HepG2 (cell line): ENCODE measurements around the gene EIF5. TPM values are rescaled to one million over a fixed set of nuclear protein-coding genes. Genes with fewer than 3 reads are reported as not detected.

ENCODE experiments used
- ARID4A ChIP-seq: sonication (generic); formaldehyde crosslinking; IDR thresholded peaks from 2 replicates; pipeline ENCODE4 v1.5.0; 2020; ENCODE audit warnings: mild to moderate bottlenecking, missing genetic modification reagents, borderline replicate concordance
- BCL6 ChIP-seq: IDR thresholded peaks from 2 replicates; pipeline ENCODE4 v1.6.1; 2016; ENCODE audit warnings: missing genetic modification reagents, missing compliant biosample characterization
- CREM ChIP-seq, 2 experiments: sonication (generic) in 1 of 2; formaldehyde crosslinking in 1 of 2; IDR thresholded peaks; 2 replicates each; pipeline versions ENCODE4 v1.4.0 to v1.6.1; 2016 to 2020; ENCODE audit warnings: antibody characterized with exemption in 1 of 2, mild to moderate bottlenecking in 1 of 2, missing genetic modification reagents in 1 of 2
- DMAP1 ChIP-seq: IDR thresholded peaks from 2 replicates; pipeline ENCODE4 v1.6.1; 2016
- FOXA1 ChIP-seq, 2 experiments: fragments of 450-650 bp in 1 of 2; sonication (generic) in 1 of 2; formaldehyde crosslinking in 1 of 2; IDR thresholded peaks; 2 replicates each; pipeline versions ENCODE4 v1.4.0 to v1.6.1; 2016 to 2020; ENCODE audit warnings: missing genetic modification reagents in 1 of 2
- FOXP1 ChIP-seq, 2 experiments: fragments of 450-650 bp in 1 of 2; IDR thresholded peaks; 2 replicates each; pipeline ENCODE4 v1.6.1; 2017 to 2018; ENCODE audit warnings: antibody characterized with exemption in 1 of 2
- HDAC1 ChIP-seq: sonication (generic); formaldehyde crosslinking; IDR thresholded peaks from 2 replicates; pipeline ENCODE4 v1.5.1; 2020; ENCODE audit warnings: mild to moderate bottlenecking, missing genetic modification reagents
- LBX2 ChIP-seq: sonication (generic); formaldehyde crosslinking; IDR thresholded peaks from 2 replicates; pipeline ENCODE4 v1.5.0; 2020; ENCODE audit warnings: missing genetic modification reagents, mild to moderate bottlenecking, borderline replicate concordance
- RBM39 ChIP-seq: fragments of 200-400 bp; formaldehyde crosslinking; IDR thresholded peaks from one replicate; pipeline ENCODE4 v1.6.1; 2018; ENCODE audit warnings: antibody characterized with exemption, mild to moderate bottlenecking, low read depth, low read length; ENCODE audit not compliant: poor library complexity, severe bottlenecking
- SOX5 ChIP-seq: IDR thresholded peaks from 2 replicates; pipeline ENCODE4 v1.6.1; 2016; ENCODE audit warnings: borderline replicate concordance
- ZBTB8A ChIP-seq: sonication (generic); formaldehyde crosslinking; IDR thresholded peaks from 2 replicates; pipeline ENCODE4 v1.4.0; 2020; ENCODE audit warnings: mild to moderate bottlenecking, low read depth, missing genetic modification reagents, borderline replicate concordance
- ZNF616 ChIP-seq: sonication (generic); formaldehyde crosslinking; IDR thresholded peaks from 2 replicates; pipeline ENCODE4 v1.5.0; 2020; ENCODE audit warnings: low read depth, mild to moderate bottlenecking, missing genetic modification reagents
- ZNF772 ChIP-seq: sonication (generic); formaldehyde crosslinking; IDR thresholded peaks from 2 replicates; pipeline ENCODE4 v1.5.0; 2020; ENCODE audit warnings: mild to moderate bottlenecking, missing genetic modification reagents
- ZNF788 ChIP-seq: sonication (generic); formaldehyde crosslinking; IDR thresholded peaks from 2 replicates; pipeline ENCODE4 v1.5.0; 2020; ENCODE audit warnings: mild to moderate bottlenecking, missing genetic modification reagents, borderline replicate concordance
- polyA plus RNA-seq, 8 experiments: library from polyadenylated mRNA; depleted of rRNA in 3 of 8; stranded (reverse) in 7 of 8; unstranded in 1 of 8; fragments of >200 nt; fragmentation: Illumina TruSeq in 4 of 8; extraction: Trizol in 4 of 8; gene quantifications; 2 replicates each; pipeline versions ENCODE4 v1.2.1 to v1.2.3, GENCODE V29; 2011 to 2016; ENCODE audit warnings: low read depth in 4 of 8, missing spikeins in 1 of 8, mixed read lengths in 1 of 8; ENCODE audit not compliant: insufficient read depth in 1 of 8
- total RNA-seq, 5 experiments: library from RNA; depleted of rRNA; stranded (reverse); fragments of >200 nt; fragmentation: Illumina TruSeq; extraction: Trizol; gene quantifications; 2 replicates each; pipeline ENCODE4 v1.2.3, GENCODE V29; 2016; ENCODE audit warnings: low read depth in 1 of 5
- TF ChIP-seq, protein P1 (sequence below): sonication (generic); formaldehyde crosslinking; conservative IDR thresholded peaks from 2 replicates; pipeline ENCODE4 v1.4.0; 2020; ENCODE audit warnings: mild to moderate bottlenecking, missing genetic modification reagents, moderate library complexity
- TF ChIP-seq, protein P2 (sequence below): fragments of 450-650 bp; IDR thresholded peaks from 2 replicates; pipeline ENCODE4 v1.6.1; 2017; ENCODE audit warnings: mild to moderate bottlenecking

Gene EIF5
- total and polyA plus RNA-seq, 2 of the 13 experiments (the other 11 are each of a cell fraction or from before 2014, with no cell fraction given), result 189 to 281 TPM

GRCh38 chr14:103347091-103347815 is 13.2 kb downstream of the EIF5 start (continued):
- TF ChIP-seq, protein P1, sequence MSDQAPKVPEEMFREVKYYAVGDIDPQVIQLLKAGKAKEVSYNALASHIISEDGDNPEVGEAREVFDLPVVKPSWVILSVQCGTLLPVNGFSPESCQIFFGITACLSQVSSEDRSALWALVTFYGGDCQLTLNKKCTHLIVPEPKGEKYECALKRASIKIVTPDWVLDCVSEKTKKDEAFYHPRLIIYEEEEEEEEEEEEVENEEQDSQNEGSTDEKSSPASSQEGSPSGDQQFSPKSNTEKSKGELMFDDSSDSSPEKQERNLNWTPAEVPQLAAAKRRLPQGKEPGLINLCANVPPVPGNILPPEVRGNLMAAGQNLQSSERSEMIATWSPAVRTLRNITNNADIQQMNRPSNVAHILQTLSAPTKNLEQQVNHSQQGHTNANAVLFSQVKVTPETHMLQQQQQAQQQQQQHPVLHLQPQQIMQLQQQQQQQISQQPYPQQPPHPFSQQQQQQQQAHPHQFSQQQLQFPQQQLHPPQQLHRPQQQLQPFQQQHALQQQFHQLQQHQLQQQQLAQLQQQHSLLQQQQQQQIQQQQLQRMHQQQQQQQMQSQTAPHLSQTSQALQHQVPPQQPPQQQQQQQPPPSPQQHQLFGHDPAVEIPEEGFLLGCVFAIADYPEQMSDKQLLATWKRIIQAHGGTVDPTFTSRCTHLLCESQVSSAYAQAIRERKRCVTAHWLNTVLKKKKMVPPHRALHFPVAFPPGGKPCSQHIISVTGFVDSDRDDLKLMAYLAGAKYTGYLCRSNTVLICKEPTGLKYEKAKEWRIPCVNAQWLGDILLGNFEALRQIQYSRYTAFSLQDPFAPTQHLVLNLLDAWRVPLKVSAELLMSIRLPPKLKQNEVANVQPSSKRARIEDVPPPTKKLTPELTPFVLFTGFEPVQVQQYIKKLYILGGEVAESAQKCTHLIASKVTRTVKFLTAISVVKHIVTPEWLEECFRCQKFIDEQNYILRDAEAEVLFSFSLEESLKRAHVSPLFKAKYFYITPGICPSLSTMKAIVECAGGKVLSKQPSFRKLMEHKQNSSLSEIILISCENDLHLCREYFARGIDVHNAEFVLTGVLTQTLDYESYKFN, result peak; percentile 58
- TF ChIP-seq FOXP1 (IDR thresholded peaks at IDR 0.05) (no peak), FOXP1 (CRISPR knock-in tag; IDR thresholded peaks at IDR 0.05) (peak; percentile 43; the same call in 1 of the 2 replicates), HDAC1 (CRISPR knock-in tag) (peak; percentile 50; the same call in 1 of the 2 replicates), FOXA1 (IDR thresholded peaks at IDR 0.05) (no peak), FOXA1 (CRISPR knock-in tag; IDR thresholded peaks at IDR 0.05) (peak; percentile 50), CREM (IDR thresholded peaks at IDR 0.05) (peak; percentile 29; the same call in 1 of the 2 replicates), CREM (CRISPR knock-in tag; IDR thresholded peaks at IDR 0.05) (no peak), LBX2 (CRISPR knock-in tag) (no peak), SOX5 (CRISPR knock-in tag) (peak; percentile 62; the same call in 1 of the 2 replicates), BCL6 (CRISPR knock-in tag) (peak; percentile 85), ZNF616 (CRISPR knock-in tag) (no peak), ZNF772 (CRISPR knock-in tag) (no peak), ZBTB8A (CRISPR knock-in tag) (no peak), ZNF788 (CRISPR knock-in tag) (no peak), ARID4A (CRISPR knock-in tag) (peak; percentile 50; the same call in 1 of the 2 replicates), DMAP1 (CRISPR knock-in tag) (no peak), RBM39 (no peak)
- TF ChIP-seq, protein P2, sequence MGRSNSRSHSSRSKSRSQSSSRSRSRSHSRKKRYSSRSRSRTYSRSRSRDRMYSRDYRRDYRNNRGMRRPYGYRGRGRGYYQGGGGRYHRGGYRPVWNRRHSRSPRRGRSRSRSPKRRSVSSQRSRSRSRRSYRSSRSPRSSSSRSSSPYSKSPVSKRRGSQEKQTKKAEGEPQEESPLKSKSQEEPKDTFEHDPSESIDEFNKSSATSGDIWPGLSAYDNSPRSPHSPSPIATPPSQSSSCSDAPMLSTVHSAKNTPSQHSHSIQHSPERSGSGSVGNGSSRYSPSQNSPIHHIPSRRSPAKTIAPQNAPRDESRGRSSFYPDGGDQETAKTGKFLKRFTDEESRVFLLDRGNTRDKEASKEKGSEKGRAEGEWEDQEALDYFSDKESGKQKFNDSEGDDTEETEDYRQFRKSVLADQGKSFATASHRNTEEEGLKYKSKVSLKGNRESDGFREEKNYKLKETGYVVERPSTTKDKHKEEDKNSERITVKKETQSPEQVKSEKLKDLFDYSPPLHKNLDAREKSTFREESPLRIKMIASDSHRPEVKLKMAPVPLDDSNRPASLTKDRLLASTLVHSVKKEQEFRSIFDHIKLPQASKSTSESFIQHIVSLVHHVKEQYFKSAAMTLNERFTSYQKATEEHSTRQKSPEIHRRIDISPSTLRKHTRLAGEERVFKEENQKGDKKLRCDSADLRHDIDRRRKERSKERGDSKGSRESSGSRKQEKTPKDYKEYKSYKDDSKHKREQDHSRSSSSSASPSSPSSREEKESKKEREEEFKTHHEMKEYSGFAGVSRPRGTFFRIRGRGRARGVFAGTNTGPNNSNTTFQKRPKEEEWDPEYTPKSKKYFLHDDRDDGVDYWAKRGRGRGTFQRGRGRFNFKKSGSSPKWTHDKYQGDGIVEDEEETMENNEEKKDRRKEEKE, result no peak
